ENCODE results near the gene MPV17L2.

- TF ChIP-seq, protein P1, sequence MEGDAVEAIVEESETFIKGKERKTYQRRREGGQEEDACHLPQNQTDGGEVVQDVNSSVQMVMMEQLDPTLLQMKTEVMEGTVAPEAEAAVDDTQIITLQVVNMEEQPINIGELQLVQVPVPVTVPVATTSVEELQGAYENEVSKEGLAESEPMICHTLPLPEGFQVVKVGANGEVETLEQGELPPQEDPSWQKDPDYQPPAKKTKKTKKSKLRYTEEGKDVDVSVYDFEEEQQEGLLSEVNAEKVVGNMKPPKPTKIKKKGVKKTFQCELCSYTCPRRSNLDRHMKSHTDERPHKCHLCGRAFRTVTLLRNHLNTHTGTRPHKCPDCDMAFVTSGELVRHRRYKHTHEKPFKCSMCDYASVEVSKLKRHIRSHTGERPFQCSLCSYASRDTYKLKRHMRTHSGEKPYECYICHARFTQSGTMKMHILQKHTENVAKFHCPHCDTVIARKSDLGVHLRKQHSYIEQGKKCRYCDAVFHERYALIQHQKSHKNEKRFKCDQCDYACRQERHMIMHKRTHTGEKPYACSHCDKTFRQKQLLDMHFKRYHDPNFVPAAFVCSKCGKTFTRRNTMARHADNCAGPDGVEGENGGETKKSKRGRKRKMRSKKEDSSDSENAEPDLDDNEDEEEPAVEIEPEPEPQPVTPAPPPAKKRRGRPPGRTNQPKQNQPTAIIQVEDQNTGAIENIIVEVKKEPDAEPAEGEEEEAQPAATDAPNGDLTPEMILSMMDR (IDR thresholded peaks at IDR 0.05): no peak
- TF ChIP-seq POLR2A (IDR thresholded peaks at IDR 0.05): no peak
Measured at GRCh38 chr19:18183529-18183928, 9.5 kb upstream of the MPV17L2 start.

Data from testis (tissue), 2 donors.